HuH-7 (cell line): ENCODE data around the gene CDC14B.
"Not testable (repeated sequence)": the region's sequence is repeated elsewhere in the genome, so short reads cannot be mapped to it uniquely, and the experiment has no call there.

Source experiments
- DNase-seq: peaks from one replicate; pipeline ENCODE4 v3.0.0; 2011; ENCODE audit warnings: low spot score

CDC14B gene

GRCh38 chr9:96626912-96627311 is 7.3 kb upstream of the CDC14B start:
- no peak for DNase-seq

GRCh38 chr9:96621618-96622017 is 2.0 kb upstream of the CDC14B start:
- no peak for DNase-seq

GRCh38 chr9:96620832-96621269 is 1.2 kb upstream of the CDC14B start:
- DNase-seq: no peak

GRCh38 chr9:96620181-96620514 is 505 bp upstream of the CDC14B start:
- DNase-seq: no peak

- no peak for DNase-seq
These were observed 548 bp downstream of the CDC14B start for GRCh38 chr9:96619124-96619465.

GRCh38 chr9:96618209-96619123 is 1.2 kb downstream of the CDC14B start:
- peak; percentile 34 for DNase-seq

GRCh38 chr9:96617439-96618185 is 2.0 kb downstream of the CDC14B start:
- no peak for DNase-seq

GRCh38 chr9:96616817-96617438 is 2.7 kb downstream of the CDC14B start:
- no peak for DNase-seq

- no peak for DNase-seq
These were observed 4.2 kb downstream of the CDC14B start for GRCh38 chr9:96615411-96615810.

GRCh38 chr9:96614664-96615063 is 5.0 kb downstream of the CDC14B start:
- not testable (repeated sequence) for DNase-seq

- DNase-seq: no peak
These were observed 6.6 kb downstream of the CDC14B start for GRCh38 chr9:96612966-96613589.

- DNase-seq: peak; percentile 34
These were observed 7.3 kb downstream of the CDC14B start for GRCh38 chr9:96612105-96612965.

- DNase-seq: no peak
These were observed 8.3 kb downstream of the CDC14B start for GRCh38 chr9:96611302-96611701.

- no peak for DNase-seq
These were observed 9.9 kb downstream of the CDC14B start for GRCh38 chr9:96609732-96610131.

- no peak for DNase-seq
These were observed 11.7 kb downstream of the CDC14B start for GRCh38 chr9:96607971-96608370.

GRCh38 chr9:96605328-96605727 is 14.3 kb downstream of the CDC14B start:
- DNase-seq: no peak

GRCh38 chr9:96604004-96604319 is 15.7 kb downstream of the CDC14B start:
- no peak for DNase-seq

GRCh38 chr9:96603305-96604003 is 16.2 kb downstream of the CDC14B start:
- DNase-seq: no peak

- DNase-seq: no peak
These were observed 20.3 kb downstream of the CDC14B start for GRCh38 chr9:96599298-96599697.

- no peak for DNase-seq
These were observed 23.0 kb downstream of the CDC14B start for GRCh38 chr9:96596601-96597111.
